Osteoblast (primary cell): Measurements from ENCODE around the gene UBFD1. TPM values are rescaled to one million over a fixed set of nuclear protein-coding genes. Genes with fewer than 3 reads are reported as not detected.
"Not testable (repeated sequence)": the region's sequence is repeated elsewhere in the genome, so short reads cannot be mapped to it uniquely, and the experiment has no call there.

Experiments used
- DNase-seq: peaks from one replicate; pipeline ENCODE4 v3.0.0; 2011; ENCODE audit warnings: low spot score, mixed read lengths; ENCODE audit not compliant: insufficient read length; ENCODE audit errors: missing footprints
- H2AFZ ChIP-seq: 2 replicates; pipeline ENCODE4 v1.6.0; 2011; ENCODE audit warnings: mild to moderate bottlenecking, low read length
- H3K27ac ChIP-seq: 2 replicates; pipeline ENCODE4 v1.5.1; 2011; ENCODE audit warnings: mild to moderate bottlenecking, low read depth, low read length, moderate library complexity
- H3K27me3 ChIP-seq: 2 replicates; pipeline ENCODE4 v1.6.0; 2012; ENCODE audit warnings: mild to moderate bottlenecking, control low read depth, inconsistent platforms, low read length, moderate library complexity; ENCODE audit not compliant: insufficient read depth
- H3K36me3 ChIP-seq: 2 replicates; pipeline ENCODE4 v1.5.1; 2011; ENCODE audit warnings: mild to moderate bottlenecking, low read length, control low read depth, moderate library complexity; ENCODE audit not compliant: insufficient read depth
- H3K4me1 ChIP-seq: 2 replicates; pipeline ENCODE4 v1.5.1; 2011; ENCODE audit warnings: mild to moderate bottlenecking, low read length, control low read depth, moderate library complexity; ENCODE audit not compliant: insufficient read depth
- H3K4me2 ChIP-seq: 2 replicates; pipeline ENCODE4 v1.6.0; 2011; ENCODE audit warnings: mild to moderate bottlenecking, low read length; ENCODE audit not compliant: insufficient read depth
- H3K4me3 ChIP-seq: fragments of 200-600 bp; sonication (generic); 3 replicates; pipeline ENCODE4 v1.5.1; 2012; ENCODE audit warnings: mild to moderate bottlenecking, low read length, inconsistent platforms; ENCODE audit not compliant: insufficient read depth
- H3K79me2 ChIP-seq: 2 replicates; pipeline ENCODE4 v1.6.0; 2012; ENCODE audit warnings: mild to moderate bottlenecking, low read length, control low read depth, inconsistent platforms; ENCODE audit not compliant: insufficient read depth
- H3K9me3 ChIP-seq: 2 replicates; pipeline ENCODE4 v1.5.1; 2011; ENCODE audit warnings: low read depth, low read length, control low read depth
- H4K20me1 ChIP-seq: 2 replicates; pipeline ENCODE4 v1.6.0; 2012; ENCODE audit warnings: mild to moderate bottlenecking, low read length, control low read depth; ENCODE audit not compliant: insufficient read depth
- total RNA-seq: library from RNA; depleted of rRNA; stranded (reverse); fragments of >200 nt; gene quantifications from 2 replicates; pipeline ENCODE4 v1.2.3, GENCODE V29; 2012
- TF ChIP-seq, protein P1 (sequence below): IDR thresholded peaks from 2 replicates; pipeline ENCODE4 v1.5.1; 2011; ENCODE audit warnings: mild to moderate bottlenecking, low read depth, low read length, moderate library complexity; ENCODE audit errors: extremely low read depth

The UBFD1 gene
- total RNA-seq, 1 donor: 109 TPM

DNA sequence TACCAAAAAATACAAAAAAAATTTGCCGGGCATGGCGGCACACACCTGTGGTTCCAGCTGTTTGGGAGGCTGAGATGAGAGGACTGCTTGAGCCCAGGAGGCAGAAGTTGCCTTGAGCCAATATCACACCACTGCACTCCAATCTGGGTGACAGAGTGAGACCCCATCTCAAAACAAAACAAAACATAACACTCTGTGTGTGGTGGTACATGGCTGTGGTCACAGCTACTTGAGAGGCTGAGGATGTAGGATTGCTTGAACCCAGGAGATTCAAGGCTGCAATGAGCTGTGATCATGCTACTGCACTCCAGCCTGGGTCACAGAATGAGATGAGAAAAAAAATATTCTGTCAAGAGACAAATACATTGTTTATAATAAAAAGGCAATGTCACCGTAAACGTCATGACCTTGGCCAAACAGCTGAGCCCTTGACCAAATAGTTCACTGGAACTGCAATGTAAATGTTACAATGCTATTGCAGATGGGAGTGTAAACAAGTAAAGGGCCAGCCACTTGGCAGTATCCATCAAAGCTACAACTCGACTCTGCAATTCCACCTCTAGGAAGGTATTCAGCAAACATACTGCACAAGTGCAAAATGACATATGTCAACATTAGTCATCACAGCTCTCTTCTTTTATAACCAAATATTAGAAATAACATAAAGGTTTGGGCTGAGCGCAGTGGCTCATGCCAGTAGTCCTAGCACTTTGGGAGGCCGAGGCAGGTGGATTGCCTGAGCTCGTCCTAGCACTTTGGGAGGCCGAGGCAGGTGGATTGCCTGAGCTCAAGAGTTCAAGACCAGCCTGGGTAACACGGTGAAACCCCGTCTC lies 17.3 kb upstream of the UBFD1 start:
- Histone ChIP-seq H3K27ac (no peak overlapping the region), H3K79me2 (no peaks in the 10 kb centered on the region), H2AFZ (no peak overlapping the region), H3K4me2 (no peak overlapping the region), H3K27me3 (no peaks in the 10 kb centered on the region), H3K4me3 (no peak overlapping the region), H3K36me3 (peaks cover 48% of the 10 kb centered on the region), H4K20me1 (no peaks in the 10 kb centered on the region), H3K9me3 (no peaks in the 10 kb centered on the region), H3K4me1 (peaks cover 20% of the 10 kb centered on the region)
- no peak for DNase-seq
- TF ChIP-seq, protein P1, sequence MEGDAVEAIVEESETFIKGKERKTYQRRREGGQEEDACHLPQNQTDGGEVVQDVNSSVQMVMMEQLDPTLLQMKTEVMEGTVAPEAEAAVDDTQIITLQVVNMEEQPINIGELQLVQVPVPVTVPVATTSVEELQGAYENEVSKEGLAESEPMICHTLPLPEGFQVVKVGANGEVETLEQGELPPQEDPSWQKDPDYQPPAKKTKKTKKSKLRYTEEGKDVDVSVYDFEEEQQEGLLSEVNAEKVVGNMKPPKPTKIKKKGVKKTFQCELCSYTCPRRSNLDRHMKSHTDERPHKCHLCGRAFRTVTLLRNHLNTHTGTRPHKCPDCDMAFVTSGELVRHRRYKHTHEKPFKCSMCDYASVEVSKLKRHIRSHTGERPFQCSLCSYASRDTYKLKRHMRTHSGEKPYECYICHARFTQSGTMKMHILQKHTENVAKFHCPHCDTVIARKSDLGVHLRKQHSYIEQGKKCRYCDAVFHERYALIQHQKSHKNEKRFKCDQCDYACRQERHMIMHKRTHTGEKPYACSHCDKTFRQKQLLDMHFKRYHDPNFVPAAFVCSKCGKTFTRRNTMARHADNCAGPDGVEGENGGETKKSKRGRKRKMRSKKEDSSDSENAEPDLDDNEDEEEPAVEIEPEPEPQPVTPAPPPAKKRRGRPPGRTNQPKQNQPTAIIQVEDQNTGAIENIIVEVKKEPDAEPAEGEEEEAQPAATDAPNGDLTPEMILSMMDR: no peak

GRCh38 chr16:23540817-23541178 lies 16.7 kb upstream of the UBFD1 start:
- not testable (repeated sequence) for H3K4me3 ChIP-seq, H3K9me3 ChIP-seq, DNase-seq, H3K4me2 ChIP-seq, H2AFZ ChIP-seq, H4K20me1 ChIP-seq, H3K27me3 ChIP-seq, H3K79me2 ChIP-seq, H3K27ac ChIP-seq
- peaks cover 44% of the 10 kb centered on the region for H3K36me3 ChIP-seq
- peaks cover 14% of the 10 kb centered on the region for H3K4me1 ChIP-seq

DNA sequence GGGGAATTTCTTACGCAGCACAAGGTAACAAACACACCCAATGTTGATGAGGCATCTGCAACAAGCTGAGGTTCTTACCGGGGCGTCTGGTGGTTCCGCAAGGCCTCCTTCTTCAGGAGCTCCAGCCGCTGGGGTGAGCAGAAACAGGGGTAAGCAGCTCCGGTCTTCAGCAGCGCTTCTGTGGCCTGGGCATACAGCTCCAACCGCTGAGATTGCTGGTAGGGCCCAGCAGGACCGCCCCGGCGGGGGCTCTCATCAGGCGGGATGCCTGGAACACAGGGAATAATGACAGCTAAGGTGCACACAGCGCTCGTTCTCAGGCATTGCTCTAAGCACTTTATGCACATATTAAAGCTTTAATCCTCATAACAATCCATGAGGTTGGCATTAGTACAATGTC lies 13.1 kb upstream of the UBFD1 start:
- H3K27me3 ChIP-seq: no peaks in the 10 kb centered on the region
- no peak overlapping the region for H3K4me3 ChIP-seq
- H2AFZ ChIP-seq: no peak overlapping the region
- H3K9me3 ChIP-seq: no peaks in the 10 kb centered on the region
- H4K20me1 ChIP-seq: no peaks in the 10 kb centered on the region
- no peaks in the 10 kb centered on the region for H3K4me1 ChIP-seq
- no peak overlapping the region for H3K4me2 ChIP-seq
- TF ChIP-seq, protein P1: no peak
- DNase-seq: no peak
- H3K79me2 ChIP-seq: no peaks in the 10 kb centered on the region
- H3K27ac ChIP-seq: no peak overlapping the region
- H3K36me3 ChIP-seq: peaks cover 62% of the 10 kb centered on the region

DNA sequence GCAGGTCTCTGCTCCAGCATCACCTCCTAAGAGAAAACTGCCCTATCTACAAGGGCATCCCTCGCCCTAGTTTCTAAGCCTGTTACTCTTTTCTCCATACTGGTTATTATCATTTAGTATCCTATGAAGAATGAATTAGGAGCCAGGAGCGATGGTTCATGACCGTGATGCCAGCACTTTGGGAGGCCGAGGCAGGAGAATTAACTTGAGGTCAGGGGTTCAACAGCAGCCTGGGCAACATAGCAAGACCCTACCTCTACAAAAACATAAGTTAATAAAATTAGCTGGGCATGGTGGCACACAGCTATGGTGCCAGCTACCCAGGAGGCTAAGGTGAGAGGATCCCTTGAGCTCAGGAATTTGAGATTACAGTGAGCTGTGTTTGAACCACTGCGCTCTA lies 7.6 kb upstream of the UBFD1 start:
- Histone ChIP-seq H3K79me2 (peaks cover 4% of the 10 kb centered on the region), H3K4me1 (no peaks in the 10 kb centered on the region), H3K27ac (no peak overlapping the region), H2AFZ (no peak overlapping the region), H3K27me3 (no peaks in the 10 kb centered on the region), H3K36me3 (peaks cover 58% of the 10 kb centered on the region), H3K4me3 (no peak overlapping the region), H3K9me3 (no peaks in the 10 kb centered on the region), H3K4me2 (no peak overlapping the region), H4K20me1 (no peaks in the 10 kb centered on the region)
- DNase-seq: no peak
- TF ChIP-seq, protein P1: no peak
